NCI-H774 (cell line): ENCODE results near the gene DHFR.
"Not testable (repeated sequence)": the region's sequence is repeated elsewhere in the genome, so short reads cannot be mapped to it uniquely, and the experiment has no call there.

Experiments used
- DNase-seq: peaks from one replicate; lab custom pipeline; 2025; lab: John Stamatoyannopoulos, UW

The DHFR gene

GRCh38 chr5:80654391-80655230 is at the start of gene DHFR, which contains the start of gene MSH3:
Gene DHFR (minus strand): TSS chr5:80654983. CDS start chr5:80654489, 494 bp downstream.
Gene MSH3 (plus strand): TSS chr5:80654652. CDS start chr5:80654728, 76 bp downstream.
- peak; percentile 87 for DNase-seq

GRCh38 chr5:80704221-80704620 is 49.4 kb upstream of the DHFR start:
- no peak for DNase-seq

- DNase-seq, result no peak
Measured at GRCh38 chr5:80703747-80704146, 49.0 kb upstream of the DHFR start.

GRCh38 chr5:80703291-80703690 is 48.5 kb upstream of the DHFR start:
- DNase-seq, result no peak

- no peak for DNase-seq
Measured at GRCh38 chr5:80701597-80701996, 46.8 kb upstream of the DHFR start.

GRCh38 chr5:80698369-80698768 is 43.6 kb upstream of the DHFR start:
- no peak for DNase-seq

GRCh38 chr5:80697100-80697499 is 42.3 kb upstream of the DHFR start:
- no peak for DNase-seq

- no peak for DNase-seq
Measured at GRCh38 chr5:80696450-80696849, 41.7 kb upstream of the DHFR start.

- no peak for DNase-seq
Measured at GRCh38 chr5:80695666-80696065, 40.9 kb upstream of the DHFR start.

GRCh38 chr5:80689627-80690026 is 34.8 kb upstream of the DHFR start:
- DNase-seq, result no peak

GRCh38 chr5:80688648-80689420 is 34.1 kb upstream of the DHFR start:
- no peak for DNase-seq

GRCh38 chr5:80686757-80687156 is 32.0 kb upstream of the DHFR start:
- no peak for DNase-seq

GRCh38 chr5:80676706-80677105 is 21.9 kb upstream of the DHFR start:
- no peak for DNase-seq

- peak; percentile 40 for DNase-seq
Measured at GRCh38 chr5:80672140-80672736, 17.5 kb upstream of the DHFR start.

- no peak for DNase-seq
Measured at GRCh38 chr5:80668016-80668969, 13.5 kb upstream of the DHFR start.

- DNase-seq, result no peak
Measured at GRCh38 chr5:80667384-80667783, 12.6 kb upstream of the DHFR start.

- DNase-seq, result no peak
Measured at GRCh38 chr5:80665057-80665456, 10.3 kb upstream of the DHFR start.

- DNase-seq, result no peak
Measured at GRCh38 chr5:80662108-80662507, 7.3 kb upstream of the DHFR start.

- not testable (repeated sequence) for DNase-seq
Measured at GRCh38 chr5:80660661-80661060, 5.9 kb upstream of the DHFR start.

GRCh38 chr5:80659106-80659505 is 4.3 kb upstream of the DHFR start:
- no peak for DNase-seq

- no peak for DNase-seq
Measured at GRCh38 chr5:80656425-80656824, 1.6 kb upstream of the DHFR start.
